HG02970 (cell line): ENCODE measurements around the gene DDX49.

Experiments used
- ATAC-seq: cut with Tn5 transposase; IDR thresholded peaks from one replicate; pipeline ENCODE4 v1.9.1; 2021; ENCODE audit warnings: mild to moderate bottlenecking, moderate library complexity, moderate number of reproducible peaks; ENCODE audit not compliant: unreplicated experiment, low FRiP score

The DDX49 gene

DNA sequence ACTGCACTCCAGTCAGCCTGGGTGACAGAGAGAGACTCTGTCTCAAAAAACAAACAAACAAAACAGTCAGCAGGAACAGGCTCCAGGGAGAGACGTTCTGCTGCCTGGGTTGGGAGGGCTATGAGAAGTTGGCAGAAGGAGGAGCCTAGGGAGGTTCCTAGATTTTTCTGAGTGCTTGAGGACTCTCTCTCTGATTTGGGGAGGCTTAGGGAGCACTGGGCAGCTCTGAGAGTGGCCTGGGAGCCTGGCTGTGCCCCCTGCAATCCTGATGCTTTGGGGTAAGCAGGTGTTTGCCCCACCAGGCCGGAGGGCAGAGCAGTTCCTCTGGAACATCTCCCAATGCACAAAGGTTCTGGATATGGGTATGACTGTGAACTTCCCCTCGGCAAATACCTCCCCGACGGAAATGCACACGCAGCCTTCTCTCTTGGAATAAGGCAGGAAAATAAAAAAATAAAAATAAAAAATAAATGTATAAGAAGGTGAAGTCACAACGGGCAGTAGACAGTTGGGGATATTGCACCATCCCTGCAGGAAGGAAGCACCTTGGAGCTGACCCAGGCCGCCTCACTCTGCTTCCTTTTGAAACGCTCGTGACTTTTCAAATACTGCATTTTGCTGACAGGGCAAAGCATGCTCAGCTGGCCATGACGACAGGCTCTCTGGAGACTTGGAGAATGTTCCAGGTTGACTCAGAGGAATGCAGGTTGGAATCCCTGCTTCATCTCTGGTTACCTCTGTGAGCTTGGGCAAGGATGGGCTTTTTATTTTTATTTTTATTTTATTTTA, 48.0 kb downstream of the DDX49 start:
- no peak for ATAC-seq

DNA sequence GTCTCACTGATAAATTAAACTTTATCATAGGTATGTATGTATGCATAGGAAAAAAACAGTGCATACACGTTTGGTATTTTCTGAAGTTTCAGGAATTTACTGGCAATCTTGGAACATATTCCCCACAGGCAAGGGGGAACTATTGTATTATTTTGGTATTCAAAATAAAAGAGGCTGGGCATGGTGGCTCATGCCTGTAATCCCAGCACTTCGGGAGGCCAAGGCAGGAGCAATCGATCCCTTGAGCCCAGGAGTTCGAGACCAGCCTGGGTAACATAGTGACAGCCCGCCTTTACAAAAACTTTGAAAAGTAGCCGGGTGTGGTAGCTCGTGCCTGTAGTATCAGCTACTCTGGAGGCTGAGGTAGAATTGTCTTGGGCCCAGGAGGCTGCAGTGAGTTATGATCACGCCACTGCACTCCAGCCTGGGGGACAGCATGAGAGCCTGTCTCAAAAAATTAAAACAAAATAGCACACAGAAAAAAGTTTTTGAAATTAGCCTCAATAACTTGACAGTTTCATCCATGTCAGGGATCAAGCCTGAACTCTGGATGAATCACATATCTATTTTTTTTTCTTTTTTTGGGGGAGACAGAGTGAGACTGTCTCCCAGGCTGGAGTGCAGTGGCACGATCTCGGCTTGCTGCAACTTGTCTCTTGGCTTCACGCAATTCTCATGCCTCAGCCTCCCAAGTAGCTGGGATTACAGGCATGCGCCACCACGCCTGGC, 50.6 kb downstream of the DDX49 start:
- no peak for ATAC-seq

DNA sequence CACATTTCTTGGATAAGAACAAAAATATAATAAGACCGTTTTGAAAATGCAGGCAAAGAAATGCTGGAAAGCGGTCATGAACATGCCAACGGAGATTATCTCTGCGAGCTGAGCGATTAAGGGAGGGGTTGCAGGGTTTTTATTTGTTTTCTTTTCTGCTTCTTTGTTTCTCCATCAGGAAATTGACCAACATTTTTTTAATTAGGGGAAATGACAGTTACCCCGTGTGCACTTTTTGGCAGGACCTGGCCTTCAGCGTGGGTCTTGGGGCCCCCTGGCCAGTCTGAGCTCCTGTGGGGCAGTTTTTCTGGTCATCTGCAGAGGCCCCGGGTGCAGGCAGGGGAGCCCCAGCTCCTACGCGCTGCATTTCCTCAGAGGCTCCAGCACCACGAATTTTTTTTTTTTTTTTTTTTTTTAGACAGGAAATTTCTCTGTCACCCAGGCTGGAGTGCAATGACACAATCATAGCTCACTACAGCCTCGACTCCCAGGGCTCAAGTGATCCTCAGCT, 52.8 kb downstream of the DDX49 start:
- no peak for ATAC-seq

DNA sequence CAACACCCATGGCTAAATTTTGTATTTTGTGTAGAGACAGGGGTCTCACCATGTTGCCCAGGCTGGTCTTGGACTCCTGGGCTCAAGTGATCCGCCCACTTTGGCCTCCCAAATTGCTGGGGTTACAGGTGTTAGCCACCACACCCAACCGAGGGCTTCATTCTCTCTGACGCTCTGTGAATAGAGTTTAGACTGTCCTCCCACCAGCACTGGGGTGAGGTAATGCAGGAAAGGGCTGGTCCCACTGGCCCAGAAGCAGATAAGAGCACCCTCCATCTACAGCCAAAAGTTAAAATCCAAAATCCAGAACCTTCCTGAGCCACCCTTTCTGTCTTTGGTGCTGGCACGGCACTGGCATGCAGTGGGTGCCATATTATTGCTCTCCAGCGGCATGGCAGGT, 53.3 kb downstream of the DDX49 start:
- ATAC-seq: no peak

DNA sequence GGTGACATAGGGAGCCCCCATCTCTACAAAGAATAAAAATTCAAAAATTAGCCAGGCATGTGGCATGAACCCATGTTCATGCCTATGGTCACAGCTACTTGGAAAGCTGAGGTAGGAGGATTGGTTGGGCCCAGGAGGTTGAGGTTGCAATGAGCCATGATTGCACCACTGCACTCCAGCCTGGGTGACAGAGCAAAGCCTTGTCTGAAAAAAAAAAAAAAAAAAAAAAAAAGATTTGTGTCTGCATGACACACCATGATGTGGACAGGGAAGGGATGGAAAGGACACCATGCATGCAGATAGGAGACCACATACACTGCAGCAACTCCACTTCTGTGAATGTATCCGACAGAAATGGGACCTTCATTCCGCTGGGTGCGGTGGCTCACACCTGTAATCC, 55.5 kb downstream of the DDX49 start:
- ATAC-seq: no peak

DNA sequence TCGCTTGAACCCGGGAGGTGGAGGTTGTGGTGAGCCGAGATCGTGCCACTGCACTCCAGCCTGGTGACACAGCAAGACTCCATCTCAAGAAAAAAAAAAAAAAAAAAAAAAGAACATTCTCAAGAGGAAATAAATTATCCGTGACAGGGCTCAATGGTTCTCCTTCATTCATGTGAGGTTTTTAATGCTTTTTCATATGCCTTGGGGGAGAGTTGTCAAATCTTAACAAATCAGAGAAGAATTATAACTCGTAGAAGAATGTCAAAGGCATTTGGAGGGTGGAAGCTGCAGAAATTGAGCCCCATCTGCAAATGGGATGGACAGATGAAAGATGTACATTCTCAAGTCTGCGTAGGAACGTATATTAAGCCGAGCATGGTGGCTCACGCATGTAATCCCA, 56.4 kb downstream of the DDX49 start:
- ATAC-seq: no peak
